Lower lobe of right lung (tissue), 2 donors: Measurements from ENCODE around the gene DDX5. TPM values are rescaled to one million over a fixed set of nuclear protein-coding genes. Genes with fewer than 3 reads are reported as not detected.

Source experiments
- ATAC-seq, 2 donors: fragments of 200-7000 bp; cut with Tn5 transposase; one replicate each; pipeline ENCODE4 v1.9.1; 2020 to 2022; ENCODE audit warnings: mild to moderate bottlenecking in 2 of 2, moderate library complexity in 2 of 2
- DNase-seq: peaks from one replicate; pipeline ENCODE4 v3.0.0-alpha.2; 2020
- H3K27ac ChIP-seq: fragments of 200-600 bp; one replicate; pipeline ENCODE4 v1.8.0; 2022
- H3K27me3 ChIP-seq: fragments of 200-600 bp; one replicate; pipeline ENCODE4 v1.8.0; 2022; ENCODE audit warnings: low read depth
- H3K36me3 ChIP-seq: fragments of 200-600 bp; one replicate; pipeline ENCODE4 v1.8.0; 2022; ENCODE audit warnings: mild to moderate bottlenecking
- H3K4me1 ChIP-seq: fragments of 200-600 bp; one replicate; pipeline ENCODE4 v1.8.0; 2022
- H3K4me3 ChIP-seq: fragments of 200-600 bp; one replicate; pipeline ENCODE4 v1.8.0; 2022; ENCODE audit warnings: mild to moderate bottlenecking
- H3K9me3 ChIP-seq: fragments of 200-600 bp; one replicate; pipeline ENCODE4 v1.8.0; 2022
- CTCF ChIP-seq: fragments of 200-600 bp; IDR thresholded peaks from one replicate; pipeline ENCODE4 v1.8.0; 2022; ENCODE audit warnings: antibody characterized with exemption, mild to moderate bottlenecking
- intact Hi-C: fragments of 100-400 bp; cut with DNase I; formaldehyde crosslinking; loops from one replicate; pipeline ENCODE4 v1.11.0; 2022
- total RNA-seq: library from RNA; stranded (reverse); fragmentation: NEBNext Ultra II Directional; extraction: Animal tissue kit (Norgen Biotek cat#: 25700); gene quantifications from one replicate; pipeline ENCODE4 v1.2.1, GENCODE V29; 2021
- donor health status: DM: no; HTN: yes; CAD: no; lungs with severe emphysema.

The DDX5 gene
- total RNA-seq, 1 donor from 2014 or later = 964 TPM

- peaks cover 97% of the 10 kb centered on the region for H3K36me3 ChIP-seq
- ATAC-seq = no peak
Observed at GRCh38 chr17:64546716-64547115, 40.6 kb upstream of the DDX5 start.

GRCh38 chr17:64544742-64545141 lies 38.7 kb upstream of the DDX5 start:
- ATAC-seq = no peak
- TF ChIP-seq CTCF = no peak
- no peaks in the 10 kb centered on the region for H3K27me3 ChIP-seq
- H3K27ac ChIP-seq = no peak overlapping the region
- H3K9me3 ChIP-seq = no peaks in the 10 kb centered on the region
- peaks cover 93% of the 10 kb centered on the region for H3K36me3 ChIP-seq
- intact Hi-C loops = no loop called here
- H3K4me3 ChIP-seq = no peak overlapping the region
- no peak for DNase-seq
- no peaks in the 10 kb centered on the region for H3K4me1 ChIP-seq

More at GRCh38 chr17:64546716-64547115, 40.6 kb upstream of the DDX5 start:
- intact Hi-C loops = no loop called here
- Histone ChIP-seq H3K4me3 (no peak overlapping the region), H3K27ac (no peak overlapping the region), H3K4me1 (no peaks in the 10 kb centered on the region), H3K9me3 (no peaks in the 10 kb centered on the region), H3K27me3 (no peaks in the 10 kb centered on the region)
- DNase-seq = no peak
- no peak for TF ChIP-seq CTCF

GRCh38 chr17:64540118-64540776 lies 34.2 kb upstream of the DDX5 start:
- no peak overlapping the region for H3K4me3 ChIP-seq
- no peaks in the 10 kb centered on the region for H3K27me3 ChIP-seq
- H3K9me3 ChIP-seq = no peaks in the 10 kb centered on the region
- TF ChIP-seq CTCF = no peak
- intact Hi-C loops = no loop called here
- H3K36me3 ChIP-seq = peaks cover 95% of the 10 kb centered on the region
- DNase-seq (no peak), ATAC-seq (peak in 1 of 2 donors; percentile 17)
- no peak overlapping the region for H3K27ac ChIP-seq
- H3K4me1 ChIP-seq = no peaks in the 10 kb centered on the region

- no peaks in the 10 kb centered on the region for H3K27me3 ChIP-seq
- DNase-seq (no peak), ATAC-seq (peak in 1 of 2 donors; percentile 61)
- H3K4me3 ChIP-seq = no peak overlapping the region
- intact Hi-C loops = no loop called here
- no peak for TF ChIP-seq CTCF
- peaks cover 95% of the 10 kb centered on the region for H3K36me3 ChIP-seq
- no peak overlapping the region for H3K27ac ChIP-seq
- H3K4me1 ChIP-seq = no peaks in the 10 kb centered on the region
- no peaks in the 10 kb centered on the region for H3K9me3 ChIP-seq
Observed at GRCh38 chr17:64538508-64539130, 32.5 kb upstream of the DDX5 start.

- intact Hi-C loops = no loop called here
Observed at GRCh38 chr17:64537488-64537887, 31.4 kb upstream of the DDX5 start.

More at GRCh38 chr17:64537488-64537887, 31.4 kb upstream of the DDX5 start:
- no peak for DNase-seq
- Histone ChIP-seq H3K4me1 (no peaks in the 10 kb centered on the region), H3K36me3 (peaks cover 96% of the 10 kb centered on the region), H3K4me3 (no peak overlapping the region), H3K27ac (no peak overlapping the region), H3K27me3 (no peaks in the 10 kb centered on the region), H3K9me3 (no peaks in the 10 kb centered on the region)
- no peak for TF ChIP-seq CTCF
- ATAC-seq = no peak
